ENCODE results near the gene WDR33.
"Not testable (repeated sequence)": the region's sequence is repeated elsewhere in the genome, so short reads cannot be mapped to it uniquely, and the experiment has no call there.

WDR33 gene

GRCh38 chr2:127810156-127810618 lies 784 bp downstream of the WDR33 start:
- no peak for DNase-seq (ENCODE audit: low read depth in 2 of 2, low spot score in 1 of 2)

GRCh38 chr2:127807678-127808353 lies 3.2 kb downstream of the WDR33 start:
- no peak for DNase-seq (ENCODE audit: low read depth in 2 of 2, low spot score in 1 of 2)

- not testable (repeated sequence) for DNase-seq (ENCODE audit: low read depth in 2 of 2, low spot score in 1 of 2)
Measured at GRCh38 chr2:127806860-127807259, 4.1 kb downstream of the WDR33 start.

- no peak for DNase-seq (ENCODE audit: low read depth in 2 of 2, low spot score in 1 of 2)
Measured at GRCh38 chr2:127805491-127805890, 5.5 kb downstream of the WDR33 start.

- no peak for DNase-seq (ENCODE audit: low read depth in 2 of 2, low spot score in 1 of 2)
Measured at GRCh38 chr2:127799926-127800325, 11.0 kb downstream of the WDR33 start.

GRCh38 chr2:127796389-127796788 lies 14.6 kb downstream of the WDR33 start:
- DNase-seq (ENCODE audit: low read depth in 2 of 2, low spot score in 1 of 2) = no peak

GRCh38 chr2:127794901-127795300 lies 16.1 kb downstream of the WDR33 start:
- not testable (repeated sequence) for DNase-seq (ENCODE audit: low read depth in 2 of 2, low spot score in 1 of 2)

- DNase-seq (ENCODE audit: low read depth in 2 of 2, low spot score in 1 of 2) = no peak
Measured at GRCh38 chr2:127792805-127793204, 18.2 kb downstream of the WDR33 start.

GRCh38 chr2:127790694-127791529 lies 20.1 kb downstream of the WDR33 start:
- no peak for DNase-seq (ENCODE audit: low read depth in 2 of 2, low spot score in 1 of 2)

- DNase-seq (ENCODE audit: low read depth in 2 of 2, low spot score in 1 of 2) = no peak
Measured at GRCh38 chr2:127786048-127786809, 24.7 kb downstream of the WDR33 start.

GRCh38 chr2:127784965-127785518 lies 25.9 kb downstream of the WDR33 start:
- no peak for DNase-seq (ENCODE audit: low read depth in 2 of 2, low spot score in 1 of 2)

- no peak for DNase-seq (ENCODE audit: low read depth in 2 of 2, low spot score in 1 of 2)
Measured at GRCh38 chr2:127783101-127783500, 27.9 kb downstream of the WDR33 start.

- no peak for DNase-seq (ENCODE audit: low read depth in 2 of 2, low spot score in 1 of 2)
Measured at GRCh38 chr2:127778850-127779249, 32.1 kb downstream of the WDR33 start.

GRCh38 chr2:127778447-127778846 lies 32.5 kb downstream of the WDR33 start:
- no peak for DNase-seq (ENCODE audit: low read depth in 2 of 2, low spot score in 1 of 2)

GRCh38 chr2:127776122-127776780 lies 34.7 kb downstream of the WDR33 start:
- no peak for DNase-seq (ENCODE audit: low read depth in 2 of 2, low spot score in 1 of 2)

GRCh38 chr2:127771756-127772155 lies 39.2 kb downstream of the WDR33 start:
- DNase-seq (ENCODE audit: low read depth in 2 of 2, low spot score in 1 of 2) = no peak

- DNase-seq (ENCODE audit: low read depth in 2 of 2, low spot score in 1 of 2) = no peak
Measured at GRCh38 chr2:127770973-127771735, 39.8 kb downstream of the WDR33 start.

- DNase-seq (ENCODE audit: low read depth in 2 of 2, low spot score in 1 of 2) = not testable (repeated sequence)
Measured at GRCh38 chr2:127770534-127770933, 40.4 kb downstream of the WDR33 start.

- no peak for DNase-seq (ENCODE audit: low read depth in 2 of 2, low spot score in 1 of 2)
Measured at GRCh38 chr2:127769587-127769986, 41.4 kb downstream of the WDR33 start.

All from stimulated activated CD8-positive, alpha-beta memory T cell treated with anti-CD3 and anti-CD28 coated beads, Interleukin-4, amount 100 ng/mL, for 4 hours (primary cell).